HUDEP-2 (cell line): ENCODE measurements around the gene PDP2.
A peak's percentile ranks its signal among the peaks of the same experiment; 100 is the strongest.
"Not testable (repeated sequence)": the region's sequence is repeated elsewhere in the genome, so short reads cannot be mapped to it uniquely, and the experiment has no call there.

Source experiments
- DNase-seq, 76 experiments: peaks; one replicate each; lab custom pipeline; 2025; ENCODE audit not compliant: unreplicated experiment in 76 of 76; lab: John Stamatoyannopoulos, UW

The PDP2 gene

DNA sequence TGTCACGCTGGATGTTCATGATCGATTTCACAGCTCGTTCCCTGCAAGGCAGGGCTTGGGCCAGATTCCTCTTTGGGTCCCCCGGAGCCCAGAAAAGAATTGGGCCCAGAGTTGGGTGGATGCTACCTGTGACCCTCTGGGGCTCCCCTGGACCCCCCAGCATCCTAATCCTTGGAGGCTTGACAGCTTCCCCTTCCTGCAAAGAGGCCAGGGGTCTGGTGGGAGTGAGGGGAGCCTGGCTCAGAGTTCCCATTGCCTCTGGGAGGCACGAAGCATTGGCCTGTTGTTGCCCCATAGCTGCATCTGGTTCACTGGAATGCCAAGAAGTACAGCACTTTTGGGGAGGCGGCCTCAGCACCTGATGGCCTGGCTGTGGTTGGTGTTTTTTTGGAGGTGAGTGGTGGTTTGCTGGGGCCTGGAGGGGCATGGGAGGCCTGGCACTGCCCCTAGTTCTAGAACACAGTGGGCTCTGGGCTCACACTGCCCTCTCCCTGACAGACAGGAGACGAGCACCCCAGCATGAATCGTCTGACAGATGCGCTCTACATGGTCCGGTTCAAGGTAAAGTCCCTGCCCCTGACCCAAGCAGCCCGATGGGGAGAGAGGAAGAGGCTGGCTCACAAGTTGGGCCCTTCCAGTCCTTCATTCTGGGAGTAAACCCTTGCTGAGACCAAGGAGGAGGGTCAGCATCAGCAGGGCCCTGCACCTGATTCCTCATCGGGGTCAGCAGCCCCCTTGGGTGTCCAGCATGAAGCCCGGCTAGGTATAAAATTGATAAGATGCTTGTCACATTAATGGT lies 28.9 kb upstream of the PDP2 start:
- DNase-seq: no peak

DNA sequence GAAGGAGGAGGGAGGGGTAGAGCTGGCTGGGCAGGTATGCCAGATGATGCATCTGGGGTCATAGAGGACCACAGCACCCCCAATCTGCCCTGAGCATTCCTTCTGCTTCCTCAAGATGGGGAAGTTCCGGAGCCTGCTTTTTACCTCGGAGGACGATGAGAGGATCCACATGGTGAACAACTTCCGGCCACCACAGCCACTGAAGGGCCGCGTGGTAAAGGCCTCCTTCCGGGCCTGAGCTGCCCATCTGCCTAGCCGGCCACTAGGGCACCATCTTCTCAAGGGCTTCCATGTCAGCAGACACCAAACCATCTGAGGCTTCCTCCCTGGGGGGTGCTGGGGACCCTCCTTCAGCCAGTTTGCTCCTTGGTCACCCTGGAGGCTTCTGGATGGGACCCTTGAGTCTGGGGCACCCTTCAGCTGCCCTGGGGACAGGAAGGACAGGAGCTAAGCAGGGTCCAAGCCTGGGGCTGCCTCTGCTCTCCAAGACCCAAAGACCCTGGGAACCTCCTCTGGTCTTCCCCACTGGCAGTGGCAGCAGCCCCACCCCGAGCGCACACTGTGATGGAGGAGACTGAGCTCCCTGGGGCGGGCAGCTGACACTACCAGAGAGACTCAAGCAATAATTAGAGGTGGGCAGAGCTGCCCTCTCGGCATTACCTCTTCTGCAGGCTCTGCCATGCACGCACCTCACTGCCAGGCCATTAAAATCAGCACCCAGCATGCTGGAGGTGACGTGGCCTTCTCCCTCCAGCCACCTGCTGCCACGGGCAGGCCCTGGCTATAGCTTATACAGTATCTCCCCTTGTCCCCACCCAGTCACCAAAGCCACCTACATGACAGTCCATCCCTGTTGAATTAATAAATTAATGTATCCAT lies 26.8 kb upstream of the PDP2 start:
- DNase-seq: no peak

DNA sequence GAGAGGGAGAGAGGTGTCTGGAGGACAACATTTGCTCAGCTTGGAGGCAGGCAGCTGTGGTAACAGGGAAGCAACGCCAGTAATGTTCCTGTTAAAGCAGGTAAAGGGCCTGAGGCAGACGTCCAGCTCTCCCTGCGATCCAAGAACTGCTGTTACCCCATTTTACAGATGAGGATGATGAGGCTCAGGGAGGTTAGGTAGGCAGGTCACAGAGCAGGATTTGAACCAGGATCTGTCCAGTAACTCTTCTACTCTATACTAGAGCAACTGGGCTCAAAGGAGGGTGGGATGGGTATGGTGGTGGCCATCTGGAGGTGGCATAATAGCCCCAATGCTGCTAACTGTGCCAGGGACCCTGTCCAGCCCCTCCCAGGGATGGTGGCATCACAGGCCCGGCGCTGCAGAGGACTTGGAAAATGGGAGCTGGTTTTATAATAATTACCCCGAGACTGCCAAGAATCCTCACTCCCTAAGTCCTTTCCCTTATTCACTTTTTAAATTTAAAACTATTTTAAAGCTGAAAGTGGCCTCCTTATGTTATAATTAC lies 24.1 kb upstream of the PDP2 start:
- no peak for DNase-seq

DNA sequence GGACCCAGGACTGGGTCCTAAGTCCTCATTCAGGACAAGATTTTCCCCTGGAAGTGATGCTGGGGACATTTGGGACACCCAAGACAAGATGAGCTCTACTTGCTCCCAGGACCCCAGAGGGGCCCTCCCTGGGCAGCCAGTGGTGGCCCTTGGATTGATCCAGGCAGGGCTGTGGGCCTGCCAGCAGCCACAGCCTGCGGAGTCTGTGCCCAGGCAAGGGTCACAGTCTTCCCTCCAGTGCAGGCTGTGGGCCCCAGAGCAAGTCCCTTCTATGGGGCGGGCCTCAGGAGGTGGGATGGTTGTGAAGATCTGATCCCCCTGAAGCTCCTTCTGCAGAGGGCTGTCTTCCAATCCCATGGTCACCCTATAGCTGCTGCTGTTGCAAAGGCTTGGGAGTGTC lies 23.5 kb upstream of the PDP2 start:
- DNase-seq: no peak

DNA sequence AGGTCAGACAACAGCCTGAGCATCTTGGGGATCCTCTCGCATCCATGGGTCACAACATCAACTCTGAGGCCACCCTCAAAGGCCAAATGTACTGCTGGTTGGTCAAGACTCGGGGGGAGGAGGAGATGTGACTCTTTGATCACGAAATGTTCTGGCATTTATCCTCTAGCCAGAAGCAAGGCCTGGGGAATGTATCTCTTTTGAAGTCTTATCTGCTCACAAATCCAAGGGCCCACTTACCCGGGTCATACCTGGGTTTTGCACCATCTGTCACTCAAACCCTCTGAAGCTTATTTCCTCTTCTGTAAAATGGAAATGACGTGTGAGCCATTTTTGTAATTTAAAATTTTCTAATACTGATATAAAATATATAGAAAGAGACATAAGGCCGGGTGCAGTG lies 22.9 kb upstream of the PDP2 start:
- no peak for DNase-seq

DNA sequence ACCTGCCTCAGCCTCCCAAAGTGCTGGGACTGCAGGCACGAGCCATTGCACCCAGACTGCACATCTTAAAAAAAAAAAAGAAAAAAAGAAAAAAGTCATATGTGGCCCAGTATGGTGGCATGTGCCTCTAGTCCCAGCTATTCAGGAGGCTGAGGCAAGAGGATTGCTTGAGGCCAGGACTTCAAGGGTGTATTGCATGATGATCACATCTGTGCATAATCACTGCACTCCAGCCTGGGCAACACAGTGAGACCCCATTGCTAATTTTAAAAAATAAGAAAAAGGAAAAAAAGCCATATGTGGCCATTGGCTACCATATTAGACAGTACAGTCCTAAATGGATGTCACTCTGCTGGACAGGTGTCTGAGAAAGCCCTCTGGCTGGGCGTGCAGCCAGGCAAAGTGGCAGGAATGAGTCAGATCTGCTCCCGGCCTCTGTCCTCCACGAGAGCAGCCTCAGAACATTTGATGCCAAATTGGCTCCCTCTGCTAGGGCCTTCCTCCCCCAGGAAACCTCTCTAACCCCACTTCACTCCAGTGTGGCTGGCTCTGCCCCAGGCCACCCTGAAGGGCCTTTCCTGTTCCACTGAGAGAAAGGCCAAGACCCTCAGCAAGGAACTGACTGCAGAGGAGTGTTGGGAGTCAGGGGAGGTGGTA lies 21.4 kb upstream of the PDP2 start:
- peak in 47 of 76 experiments; percentile 6 to 81 (median 37) for DNase-seq

DNA sequence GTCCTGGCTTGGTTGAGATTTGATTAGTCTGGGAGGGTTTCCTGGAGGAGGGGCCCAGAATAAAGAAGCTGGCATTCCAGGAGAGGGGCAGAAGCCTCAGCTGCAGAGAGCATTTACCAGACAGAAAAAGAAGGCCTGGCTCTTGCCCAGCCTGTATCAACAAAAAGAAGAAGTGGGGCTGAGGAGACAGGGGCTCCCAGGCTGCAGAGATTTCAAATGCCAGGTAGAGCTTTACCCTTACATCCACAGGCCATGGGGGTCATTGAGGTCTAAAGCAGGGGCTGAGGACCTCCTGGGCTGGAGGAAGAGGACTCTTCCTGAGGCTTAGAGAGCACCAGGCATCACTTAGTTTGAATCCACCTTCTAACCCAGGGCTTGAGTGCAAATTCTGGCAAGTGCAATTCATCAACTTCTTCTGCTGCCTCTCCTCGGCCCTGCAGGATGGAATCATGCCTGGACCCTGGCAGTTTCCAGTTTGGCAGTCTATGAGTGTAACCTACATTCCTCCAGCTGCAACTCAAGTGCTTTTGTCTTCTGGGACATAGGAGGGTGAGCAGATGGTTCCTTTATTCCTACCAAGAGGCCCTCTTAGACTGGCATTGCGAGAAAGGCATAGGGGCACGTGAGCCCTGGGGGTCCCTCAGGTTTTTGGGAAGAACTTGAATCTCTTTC lies 20.8 kb upstream of the PDP2 start:
- DNase-seq: no peak

DNA sequence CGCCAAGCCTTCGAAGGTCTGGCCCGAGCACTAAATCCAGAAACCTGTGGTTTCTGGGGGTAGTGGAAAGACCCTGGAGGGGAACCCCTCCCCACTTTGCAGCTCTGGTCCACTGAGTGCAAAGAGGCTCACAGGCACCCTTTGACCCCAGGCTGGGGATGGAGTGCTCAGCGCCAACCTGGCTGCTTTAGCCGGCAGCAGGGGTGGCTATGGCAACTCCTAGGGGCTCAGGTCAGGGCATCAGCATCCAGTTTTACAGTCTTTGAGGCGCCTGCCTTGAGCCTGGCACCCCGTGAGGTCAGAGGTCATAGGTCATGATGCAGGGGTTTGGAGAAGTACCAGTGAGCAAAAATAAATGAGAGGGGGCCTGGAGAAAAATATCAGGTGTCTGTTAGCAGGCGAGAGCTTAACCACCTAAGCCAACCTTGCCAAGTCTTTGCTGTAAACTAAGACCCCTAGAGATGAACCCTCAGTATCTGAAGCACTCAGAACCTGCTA lies 18.2 kb upstream of the PDP2 start:
- DNase-seq: no peak

DNA sequence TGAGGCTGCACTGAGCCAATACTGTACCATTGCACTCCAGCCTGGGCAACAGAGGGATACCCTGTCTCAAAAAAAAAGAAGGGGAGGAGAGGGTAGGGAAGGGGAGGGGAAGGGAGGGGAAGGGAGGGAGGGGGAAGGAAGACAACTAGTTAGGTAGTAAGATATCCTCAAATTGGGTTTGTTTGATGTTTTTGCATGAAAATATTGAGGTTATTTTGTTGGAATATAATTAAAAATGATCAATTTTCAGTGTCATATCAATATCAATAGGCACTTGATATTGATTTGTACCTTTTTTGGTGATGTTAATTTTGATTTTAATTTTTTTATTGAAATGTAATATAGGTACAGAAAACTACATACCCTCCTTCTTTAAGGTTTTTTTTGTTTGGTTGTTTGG lies 16.6 kb upstream of the PDP2 start:
- DNase-seq: no peak

DNA sequence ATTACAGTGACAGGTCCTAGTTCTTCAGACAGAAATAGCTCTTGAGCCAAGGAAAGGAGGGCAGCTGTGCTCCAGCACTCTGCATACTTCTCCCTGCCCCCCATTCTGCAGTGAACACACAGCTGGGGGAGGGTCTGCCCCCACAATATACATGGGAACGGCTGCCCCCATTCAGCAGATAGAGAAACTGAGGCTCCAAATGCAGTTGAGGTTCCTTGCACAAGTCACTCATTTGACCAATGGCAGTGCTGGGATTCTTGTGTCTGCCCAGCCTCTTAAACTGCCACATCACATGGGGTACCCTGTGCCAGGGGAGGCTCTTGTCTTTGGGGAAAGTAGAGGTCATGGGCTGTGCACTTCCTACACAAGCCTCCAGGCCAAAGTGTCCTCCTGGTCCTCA lies 10.9 kb upstream of the PDP2 start:
- DNase-seq: no peak

DNA sequence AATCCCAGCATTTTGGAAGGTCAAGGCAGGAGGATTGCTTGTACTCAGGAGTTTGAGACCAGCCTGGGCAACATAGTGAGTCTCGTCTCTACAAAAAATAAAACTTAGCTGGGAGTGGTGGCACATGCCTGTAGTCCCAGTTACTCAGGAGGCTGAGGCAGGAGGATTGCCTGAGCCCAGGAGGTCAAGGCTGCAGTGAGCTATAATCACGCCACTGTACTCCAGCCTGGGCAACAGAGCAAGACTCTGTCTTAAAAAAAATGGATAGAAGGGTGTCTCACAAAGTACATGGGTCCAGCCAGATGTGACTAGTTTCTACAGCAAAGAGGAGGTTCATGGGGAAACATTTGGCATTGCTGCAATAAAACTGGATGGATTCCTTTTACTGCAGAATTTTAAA lies 9.0 kb upstream of the PDP2 start:
- DNase-seq: not testable (repeated sequence)

DNA sequence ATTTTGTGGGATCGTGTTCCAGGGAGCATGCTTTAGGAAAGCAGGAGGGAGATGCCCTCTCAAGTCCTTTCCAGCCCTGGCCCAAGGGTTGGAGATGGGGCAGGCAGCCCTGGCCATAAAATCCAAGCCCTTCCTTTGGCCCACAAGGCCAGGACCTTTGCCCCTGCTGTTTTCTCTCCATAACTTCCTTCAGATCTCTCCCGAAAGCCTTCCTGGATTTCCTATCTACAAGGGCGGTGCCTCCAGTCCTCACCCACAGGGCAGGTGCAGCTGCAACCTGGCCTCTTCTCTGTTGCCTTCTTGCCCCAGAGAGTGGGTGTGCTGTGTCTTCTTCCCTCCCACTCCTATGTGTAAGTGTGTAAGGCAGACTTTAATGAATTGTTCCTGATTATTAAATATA lies 8.5 kb upstream of the PDP2 start:
- DNase-seq: no peak

DNA sequence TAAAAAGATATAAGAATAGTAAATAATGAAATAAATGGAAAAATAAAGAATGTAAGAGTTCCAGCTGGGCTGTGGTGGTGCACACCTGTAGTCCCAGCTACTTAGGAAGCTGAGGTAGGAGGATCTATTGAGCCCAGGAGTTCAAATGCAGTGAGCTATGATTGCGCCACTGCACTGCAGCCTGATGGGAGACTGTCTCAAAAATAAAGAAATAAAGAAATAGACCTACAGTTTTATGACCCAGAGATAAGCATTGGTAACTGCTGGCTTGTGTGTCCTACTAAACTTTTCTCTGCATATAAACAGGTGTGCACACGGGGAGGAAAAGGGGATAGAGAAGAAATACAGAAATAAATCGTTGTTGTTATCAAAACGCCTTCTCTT lies 7.8 kb upstream of the PDP2 start:
- DNase-seq: no peak

DNA sequence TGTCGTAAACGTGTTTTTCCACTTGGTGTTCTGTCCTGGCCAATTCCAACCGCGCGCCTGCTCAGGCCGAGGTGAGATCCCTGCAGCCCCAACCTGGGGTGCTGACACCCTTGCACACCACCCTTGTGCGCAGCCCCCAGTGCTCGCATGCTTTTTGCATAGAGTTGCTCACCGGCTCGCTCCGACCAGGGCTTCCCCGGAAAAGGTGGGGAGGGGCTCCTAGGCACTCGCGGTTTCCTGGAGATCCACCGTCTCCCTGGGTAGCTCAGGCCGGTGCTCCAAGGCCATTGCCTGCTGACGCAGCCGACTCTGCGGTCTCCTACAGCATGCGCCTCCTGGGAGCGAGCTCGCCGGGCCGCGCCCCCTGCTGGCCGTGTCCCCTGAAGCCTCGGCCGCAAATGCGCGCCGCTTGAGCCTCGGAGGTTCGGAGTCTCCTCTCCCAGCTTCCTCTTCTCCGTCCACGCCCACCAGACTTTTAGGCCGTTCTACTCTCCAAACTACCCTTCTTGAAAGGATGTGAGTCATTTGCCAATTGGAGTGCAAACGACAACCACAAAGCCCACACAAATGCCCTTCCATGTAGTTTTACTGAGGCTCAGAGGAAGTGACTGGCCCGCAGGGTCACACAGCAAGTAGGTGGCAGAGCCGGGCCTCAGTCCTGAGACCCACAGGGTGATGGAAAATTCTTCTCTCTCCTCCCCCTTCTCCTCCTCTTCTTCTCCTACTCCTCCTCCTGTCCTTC lies 7.2 kb upstream of the PDP2 start:
- DNase-seq: peak in 73 of 76 experiments; percentile 30 to 92 (median 79)

DNA sequence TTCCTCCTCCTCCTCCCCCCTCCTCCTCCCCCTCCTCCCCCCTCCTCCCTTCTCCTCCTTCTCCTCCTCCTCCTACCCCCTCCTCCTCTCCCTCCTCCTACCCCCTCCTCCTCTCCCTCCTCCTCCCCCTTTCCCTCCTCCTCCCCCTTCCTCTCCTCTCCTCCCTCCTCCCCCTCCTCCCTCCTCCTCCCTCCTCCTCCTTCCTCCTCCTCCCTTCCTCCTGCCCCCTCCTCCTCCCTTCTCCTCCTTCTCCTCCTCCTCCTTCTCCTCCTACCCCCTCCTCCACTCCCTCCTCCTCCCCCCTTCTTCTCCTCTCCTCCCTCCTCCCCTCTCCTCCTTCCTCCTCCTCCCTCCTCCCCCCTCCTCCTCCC lies 6.6 kb upstream of the PDP2 start:
- no peak for DNase-seq

DNA sequence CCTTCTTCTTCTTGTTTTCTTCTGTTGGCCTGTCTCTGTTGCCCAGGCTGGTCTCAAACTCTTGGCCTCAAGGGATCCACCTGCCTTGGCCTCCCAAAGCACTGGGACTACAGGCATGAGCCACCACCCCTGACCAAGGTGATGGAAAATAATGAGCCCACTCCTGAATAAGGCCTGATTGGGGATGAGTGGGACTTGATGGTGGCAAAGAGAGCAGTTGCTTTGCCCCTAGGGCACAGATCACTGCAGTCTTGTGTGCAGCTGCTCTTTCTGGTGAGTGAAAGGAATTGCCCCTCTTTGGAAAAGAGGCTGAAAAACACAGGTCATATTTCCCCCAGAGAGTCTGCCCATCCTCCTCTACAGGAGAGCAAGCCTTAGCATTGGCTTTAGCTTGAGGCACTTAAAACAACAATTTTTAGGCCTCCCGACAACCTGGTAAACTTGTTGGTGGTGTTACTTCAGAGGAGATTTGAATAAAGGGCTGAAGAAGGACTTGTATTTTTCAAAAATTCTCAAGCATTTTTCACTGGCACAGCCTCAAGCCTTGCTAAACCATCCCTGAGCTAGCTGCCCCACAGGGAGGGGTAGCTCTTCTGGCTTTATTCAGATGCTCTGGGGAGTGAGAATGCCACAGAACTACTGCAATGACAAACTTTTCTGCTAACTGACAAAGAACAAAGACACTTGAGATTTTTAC lies 6.1 kb upstream of the PDP2 start:
- DNase-seq: no peak

DNA sequence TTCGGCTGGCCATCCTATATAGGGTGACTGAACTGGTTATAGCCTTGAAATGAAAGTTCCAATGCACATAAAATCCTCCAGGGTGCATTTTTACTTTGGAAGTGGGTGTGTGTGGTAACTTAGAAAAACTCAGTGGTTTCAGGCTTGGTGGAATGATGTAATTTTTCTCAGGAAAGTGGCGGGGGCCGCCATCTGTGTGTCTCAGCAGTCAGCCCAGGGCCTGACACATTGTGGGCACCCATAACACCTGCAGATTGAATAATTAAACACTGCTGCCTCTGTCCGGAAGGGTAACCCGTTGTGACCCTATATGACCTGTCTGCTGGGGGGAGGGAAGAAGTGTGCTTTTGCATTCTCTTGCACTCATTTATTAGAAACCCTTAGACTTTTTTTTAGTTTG lies 2.2 kb upstream of the PDP2 start:
- DNase-seq: no peak

DNA sequence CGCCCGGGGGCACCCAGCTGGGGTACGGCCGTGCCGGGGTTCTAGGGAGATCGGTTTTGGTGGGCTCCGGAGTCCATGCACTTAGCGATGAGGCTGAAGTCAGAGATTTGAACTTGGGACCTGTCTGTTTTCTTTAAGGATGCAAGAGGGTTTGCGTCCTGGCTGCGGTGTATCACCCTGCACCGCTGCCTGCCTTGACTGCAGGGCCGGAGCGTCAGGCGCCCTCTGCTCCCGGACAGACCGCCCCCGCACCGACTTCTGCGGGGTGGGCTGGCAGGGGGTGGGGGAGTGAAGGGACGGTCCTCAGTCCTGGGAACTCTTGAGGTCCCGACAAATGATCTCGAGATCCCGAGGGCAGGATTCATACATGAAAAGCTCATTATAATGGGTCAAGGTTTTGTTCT lies 701 bp downstream of the PDP2 start:
- DNase-seq: peak in 1 of 76 experiments; percentile 14

DNA sequence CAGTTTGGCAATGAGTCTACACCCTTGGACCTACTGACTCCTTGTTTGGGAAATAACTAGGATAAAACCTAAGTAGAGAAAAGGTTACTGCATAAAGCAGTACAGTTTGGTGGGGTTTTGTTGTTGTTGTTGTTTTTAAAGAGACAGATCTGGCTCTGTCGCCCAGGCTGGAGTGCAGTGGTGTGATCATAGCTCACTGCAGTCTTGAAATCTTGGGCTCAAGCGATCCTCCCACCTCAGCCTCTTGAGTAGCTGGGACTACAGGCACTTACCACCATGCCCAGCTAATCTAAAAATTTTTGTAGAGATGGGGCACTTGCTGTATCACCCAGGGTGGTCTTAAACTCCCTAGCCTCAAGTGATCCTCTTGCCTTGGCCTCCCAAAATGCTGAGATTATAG lies 1.2 kb downstream of the PDP2 start:
- DNase-seq: no peak
